OCI-LY1 (cell line): ENCODE results near the gene ADGRB2.

Experiments
- H2AFZ ChIP-seq: fragments of 200-600 bp; sonication (generic), shearing (Covaris generic); 2 replicates; pipeline ENCODE4 v1.6.0; 2014; ENCODE audit warnings: antibody characterized with exemption, mild to moderate bottlenecking, low read length
- H3F3A ChIP-seq: fragments of 200-600 bp; sonication (generic), shearing (Covaris generic); 2 replicates; pipeline ENCODE4 v1.6.0; 2014; ENCODE audit warnings: mild to moderate bottlenecking, antibody characterized with exemption, low read length, moderate library complexity; ENCODE audit not compliant: insufficient read depth
- H3K27ac ChIP-seq: fragments of 200-600 bp; sonication (generic); 2 replicates; pipeline ENCODE4 v1.5.1; 2014; ENCODE audit warnings: low read length, mixed run types, mild to moderate bottlenecking, low read depth; ENCODE audit not compliant: poor library complexity, severe bottlenecking
- H3K27me3 ChIP-seq: fragments of 200-600 bp; sonication (generic); 2 replicates; pipeline ENCODE4 v1.6.0; 2014; ENCODE audit warnings: antibody characterized with exemption, mild to moderate bottlenecking, low read length, moderate library complexity; ENCODE audit not compliant: insufficient read depth
- H3K36me3 ChIP-seq: fragments of 200-600 bp; sonication (generic); 2 replicates; pipeline ENCODE4 v1.6.1; 2014; ENCODE audit warnings: mild to moderate bottlenecking, antibody characterized with exemption, low read length, moderate library complexity, mixed read lengths; ENCODE audit not compliant: insufficient read depth
- H3K4me1 ChIP-seq: fragments of 200-600 bp; sonication (generic); 2 replicates; pipeline ENCODE4 v1.5.1; 2014; ENCODE audit warnings: mild to moderate bottlenecking, low read length, moderate library complexity; ENCODE audit not compliant: insufficient read depth, severe bottlenecking
- H3K4me2 ChIP-seq: fragments of 200-600 bp; sonication (generic), shearing (Covaris generic); 2 replicates; pipeline ENCODE4 v1.6.1; 2014; ENCODE audit warnings: low read length
- H3K4me3 ChIP-seq: fragments of 200-600 bp; sonication (generic); 2 replicates; pipeline ENCODE4 v1.5.1; 2014; ENCODE audit warnings: low read length, low read depth, mild to moderate bottlenecking, mixed read lengths; ENCODE audit not compliant: poor library complexity, severe bottlenecking
- H3K79me2 ChIP-seq: fragments of 200-600 bp; shearing (Covaris generic); 2 replicates; pipeline ENCODE4 v1.6.1; 2016; ENCODE audit warnings: mixed run types, low read length, mixed read lengths; ENCODE audit not compliant: insufficient read depth
- H3K9ac ChIP-seq: fragments of 200-600 bp; sonication (generic), shearing (Covaris generic); 2 replicates; pipeline ENCODE4 v1.6.1; 2014; ENCODE audit warnings: mild to moderate bottlenecking, low read length, mixed read lengths
- H3K9me2 ChIP-seq: fragments of 200-600 bp; sonication (generic), shearing (Covaris generic); 2 replicates; pipeline ENCODE4 v1.6.1; 2014; ENCODE audit warnings: low read depth, mild to moderate bottlenecking, low read length, mixed read lengths
- H3K9me3 ChIP-seq: fragments of 200-600 bp; shearing (Covaris generic); 2 replicates; pipeline ENCODE4 v1.6.1; 2014; ENCODE audit warnings: low read length, mixed read lengths
- H4K20me1 ChIP-seq: fragments of 200-600 bp; sonication (generic), shearing (Covaris generic); 2 replicates; pipeline ENCODE4 v1.6.0; 2016; ENCODE audit warnings: mild to moderate bottlenecking, low read length; ENCODE audit not compliant: insufficient read depth
- EZH2 ChIP-seq: fragments of 200-600 bp; sonication (generic), shearing (Covaris generic); IDR thresholded peaks from 2 replicates; pipeline ENCODE4 v1.8.0; 2017; ENCODE audit warnings: borderline replicate concordance, mixed run types, mild to moderate bottlenecking, antibody characterized with exemption, low read length, moderate library complexity, mixed read lengths
- TF ChIP-seq, protein P1 (sequence below): fragments of 200-600 bp; sonication (generic), shearing (Covaris generic); IDR thresholded peaks from 2 replicates; pipeline ENCODE4 v1.5.1; 2017; ENCODE audit warnings: mild to moderate bottlenecking, antibody characterized with exemption, low read length, moderate library complexity, mixed read lengths

The ADGRB2 gene

GRCh38 chr1:31717341-31717740 lies 46.8 kb downstream of the ADGRB2 start:
- H2AFZ ChIP-seq: no peak overlapping the region
- no peak overlapping the region for H3K4me2 ChIP-seq
- H3K9ac ChIP-seq: no peak overlapping the region
- no peak overlapping the region for H3K27ac ChIP-seq
- H3K9me2 ChIP-seq: no peaks in the 10 kb centered on the region
- H3K36me3 ChIP-seq: no peaks in the 10 kb centered on the region
- TF ChIP-seq, protein P1, sequence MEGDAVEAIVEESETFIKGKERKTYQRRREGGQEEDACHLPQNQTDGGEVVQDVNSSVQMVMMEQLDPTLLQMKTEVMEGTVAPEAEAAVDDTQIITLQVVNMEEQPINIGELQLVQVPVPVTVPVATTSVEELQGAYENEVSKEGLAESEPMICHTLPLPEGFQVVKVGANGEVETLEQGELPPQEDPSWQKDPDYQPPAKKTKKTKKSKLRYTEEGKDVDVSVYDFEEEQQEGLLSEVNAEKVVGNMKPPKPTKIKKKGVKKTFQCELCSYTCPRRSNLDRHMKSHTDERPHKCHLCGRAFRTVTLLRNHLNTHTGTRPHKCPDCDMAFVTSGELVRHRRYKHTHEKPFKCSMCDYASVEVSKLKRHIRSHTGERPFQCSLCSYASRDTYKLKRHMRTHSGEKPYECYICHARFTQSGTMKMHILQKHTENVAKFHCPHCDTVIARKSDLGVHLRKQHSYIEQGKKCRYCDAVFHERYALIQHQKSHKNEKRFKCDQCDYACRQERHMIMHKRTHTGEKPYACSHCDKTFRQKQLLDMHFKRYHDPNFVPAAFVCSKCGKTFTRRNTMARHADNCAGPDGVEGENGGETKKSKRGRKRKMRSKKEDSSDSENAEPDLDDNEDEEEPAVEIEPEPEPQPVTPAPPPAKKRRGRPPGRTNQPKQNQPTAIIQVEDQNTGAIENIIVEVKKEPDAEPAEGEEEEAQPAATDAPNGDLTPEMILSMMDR: no peak
- TF ChIP-seq EZH2: no peak
- H3K27me3 ChIP-seq: peaks cover 6% of the 10 kb centered on the region; the same call in 1 of the 2 replicates
- H3K9me3 ChIP-seq: no peaks in the 10 kb centered on the region
- no peaks in the 10 kb centered on the region for H4K20me1 ChIP-seq
- H3F3A ChIP-seq: no peaks in the 10 kb centered on the region
- H3K4me3 ChIP-seq: no peak overlapping the region
- H3K4me1 ChIP-seq: peaks cover 12% of the 10 kb centered on the region
- H3K79me2 ChIP-seq: no peaks in the 10 kb centered on the region

DNA sequence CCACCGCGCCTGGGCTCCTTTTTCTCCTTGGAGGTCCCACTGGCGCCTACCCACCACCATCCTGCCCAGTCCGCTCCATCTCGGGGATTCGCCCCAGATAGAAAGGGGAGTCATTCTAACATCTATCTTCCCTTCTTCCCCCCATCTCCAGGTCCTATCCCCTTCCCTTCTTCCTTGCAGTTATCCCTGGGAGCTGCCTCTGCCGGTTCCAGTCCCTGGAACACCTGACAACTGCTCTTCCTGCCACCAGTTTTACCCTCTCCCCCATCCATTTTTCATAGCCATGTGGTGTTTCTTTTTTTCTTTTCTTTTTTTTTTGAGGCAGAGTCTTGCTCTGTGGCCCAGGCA lies 48.3 kb downstream of the ADGRB2 start:
- Histone ChIP-seq H3K4me3 (no peak overlapping the region), H3K9me2 (no peaks in the 10 kb centered on the region), H3K27me3 (peaks cover 6% of the 10 kb centered on the region; the same call in 1 of the 2 replicates), H3K4me2 (no peak overlapping the region), H3K27ac (no peak overlapping the region), H4K20me1 (no peaks in the 10 kb centered on the region), H3K4me1 (peaks cover 12% of the 10 kb centered on the region), H3K9ac (no peak overlapping the region), H2AFZ (no peak overlapping the region), H3K36me3 (no peaks in the 10 kb centered on the region), H3K9me3 (no peaks in the 10 kb centered on the region), H3F3A (no peaks in the 10 kb centered on the region), H3K79me2 (no peaks in the 10 kb centered on the region)
- no peak for TF ChIP-seq EZH2
- TF ChIP-seq, protein P1: no peak

- peak overlapping the region; percentile 24 for H3K4me3 ChIP-seq
- no peaks in the 10 kb centered on the region for H3K79me2 ChIP-seq
- H2AFZ ChIP-seq: no peak overlapping the region
- no peak overlapping the region for H3K27ac ChIP-seq
- H3K9ac ChIP-seq: no peak overlapping the region
- no peaks in the 10 kb centered on the region for H4K20me1 ChIP-seq
- H3K9me2 ChIP-seq: no peaks in the 10 kb centered on the region
- H3K9me3 ChIP-seq: no peaks in the 10 kb centered on the region
- TF ChIP-seq EZH2: no peak
- TF ChIP-seq, protein P1: peak; percentile 30; the same call in 1 of the 2 replicates
- H3F3A ChIP-seq: no peaks in the 10 kb centered on the region
- H3K27me3 ChIP-seq: peaks cover 6% of the 10 kb centered on the region; the same call in 1 of the 2 replicates
- H3K36me3 ChIP-seq: no peaks in the 10 kb centered on the region
- peak overlapping the region; percentile 59 for H3K4me2 ChIP-seq
- peaks cover 12% of the 10 kb centered on the region for H3K4me1 ChIP-seq
Measured at GRCh38 chr1:31715087-31715872, 48.9 kb downstream of the ADGRB2 start.
